Heart left ventricle (tissue), 13 donors: ENCODE results near the gene TLCD1.

Experiments
- CTCF ChIP-seq, 12 donors: fragments of 200-600 bp; sonication (generic) in 4 of 12; IDR thresholded peaks; one replicate each; pipeline versions ENCODE4 v1.5.0 to v1.8.0; 2018 to 2022; ENCODE audit warnings: antibody characterized with exemption in 12 of 12, mild to moderate bottlenecking in 5 of 12
- POLR2A ChIP-seq, 2 donors: fragments of 450-650 bp; IDR thresholded peaks; one replicate each; pipeline ENCODE4 v1.6.1; 2017; ENCODE audit warnings: antibody characterized with exemption in 2 of 2, mild to moderate bottlenecking in 2 of 2, moderate library complexity in 2 of 2
- donor health status: ischemic (EF 13 %, LVEDD 7.1; RV severe dilation, severe dysfunction).
- donor health status: DM: no; HTN: yes; CAD: no.
- donor health status: DM: no; HTN: no; CAD: no.
- donor health status: ischemic (EF 25% LVEDD 6.9; RV normal size, moderate dysfunction).
- donor health status: ischemic (EF 25% LVEDD 5.7; RV mildly dilated, moderate dysfunction).
- donor health status: ischemic (EF 35%, LVEDD 5.7; RV mildly dilated, moderate dysfunction).
- donor health status: nonischemic (EF 11% LVEDD 7.7; RV severe dilation, severe dysfunction).
- donor health status: DM: yes; HTN: yes; CAD: no.
- donor health status: PGD.
- donor health status: ischemic (EF 29% LVEDD 5.4; RV normal size, mild dysfunction).
- donor health status: nonischemic (EF 23%, LVEDD 6.1; RV moderate dilation, normal function).

GRCh38 chr17:28740406-28741357, 14.6 kb upstream of the TLCD1 start:
- TF ChIP-seq POLR2A (IDR thresholded peaks at IDR 0.05) (no peak), CTCF (IDR thresholded peaks at IDR 0.05) (no peak)
